ENCODE measurements around the gene CHD6. TPM values are rescaled to one million over a fixed set of nuclear protein-coding genes. Genes with fewer than 3 reads are reported as not detected.

Gene CHD6
- total RNA-seq, 1 experiment from 2014 or later = 80.5 TPM

GRCh38 chr20:41355598-41356203 is 262.5 kb downstream of the CHD6 start:
- POLR2A ChIA-PET = no interaction called here
- DNase-seq = no peak
- intact Hi-C loops (cut with micrococcal nuclease; ENCODE audit: unreplicated experiment) = loop anchor here (2.0 kb wide), 1 partner anchor 13 kb away; no protein-coding TSS in a partner anchor
- peaks cover 2% of the 10 kb centered on the region for H3K36me3 ChIP-seq (ENCODE audit: control insufficient read depth, insufficient read depth, low read length)
- no peaks in the 10 kb centered on the region for H3K9me3 Mint-ChIP-seq (ENCODE audit: unreplicated experiment)
- H3K27me3 Mint-ChIP-seq (ENCODE audit: insufficient read depth, unreplicated experiment) = no peaks in the 10 kb centered on the region
- no peaks in the 10 kb centered on the region for H3K27me3 ChIP-seq (replicated peaks; ENCODE audit: control insufficient read depth, insufficient read depth, low read length)
- TF ChIP-seq CTCF (IDR thresholded peaks at IDR 0.05; ENCODE audit: insufficient read depth in 1 of 2, low read depth in 1 of 2, low read length in 1 of 2, severe bottlenecking in 1 of 2, unreplicated experiment in 1 of 2) = no peak
- no peak overlapping the region for H3K27ac Mint-ChIP-seq (ENCODE audit: unreplicated experiment)
- H3K36me3 Mint-ChIP-seq (ENCODE audit: insufficient read depth, unreplicated experiment) = peaks cover under 1% of the 10 kb centered on the region
- no peaks in the 10 kb centered on the region for H3K4me1 Mint-ChIP-seq (ENCODE audit: low read depth, unreplicated experiment)
- H3K4me1 ChIP-seq = no peaks in the 10 kb centered on the region
- H3K4me3 Mint-ChIP-seq (ENCODE audit: unreplicated experiment) = no peak overlapping the region
- H3K9me3 ChIP-seq = no peaks in the 10 kb centered on the region
- H3K4me3 ChIP-seq (ENCODE audit: low read depth, low read length) = no peak overlapping the region
- no TSS peak for BruUV-seq (replicated peaks)
- CTCF ChIA-PET = no interaction called here

- no peak for DNase-seq
- ChIA-PET CTCF (no interaction called here), POLR2A (no interaction called here)
- Histone ChIP-seq H3K4me1 (no peaks in the 10 kb centered on the region), H3K4me3 (ENCODE audit: low read depth, low read length) (no peak overlapping the region), H3K9me3 (no peaks in the 10 kb centered on the region), H3K36me3 (ENCODE audit: control insufficient read depth, insufficient read depth, low read length) (peaks cover 5% of the 10 kb centered on the region), H3K27me3 (replicated peaks; ENCODE audit: control insufficient read depth, insufficient read depth, low read length) (no peaks in the 10 kb centered on the region)
- Mint-ChIP-seq H3K27me3 (ENCODE audit: insufficient read depth, unreplicated experiment) (no peaks in the 10 kb centered on the region), H3K36me3 (ENCODE audit: insufficient read depth, unreplicated experiment) (peaks cover 5% of the 10 kb centered on the region), H3K4me1 (ENCODE audit: low read depth, unreplicated experiment) (no peaks in the 10 kb centered on the region), H3K4me3 (ENCODE audit: unreplicated experiment) (no peak overlapping the region), H3K27ac (ENCODE audit: unreplicated experiment) (no peak overlapping the region), H3K9me3 (ENCODE audit: unreplicated experiment) (no peaks in the 10 kb centered on the region)
- intact Hi-C loops (cut with micrococcal nuclease; ENCODE audit: unreplicated experiment) = no loop called here
- BruUV-seq (replicated peaks) = no TSS peak
- no peak for TF ChIP-seq CTCF (IDR thresholded peaks at IDR 0.05; ENCODE audit: insufficient read depth in 1 of 2, low read depth in 1 of 2, low read length in 1 of 2, severe bottlenecking in 1 of 2, unreplicated experiment in 1 of 2)
These were observed 263.0 kb downstream of the CHD6 start for GRCh38 chr20:41355192-41355591.

GRCh38 chr20:41353530-41353929 is 264.6 kb downstream of the CHD6 start:
- no peak overlapping the region for H3K4me3 Mint-ChIP-seq (ENCODE audit: unreplicated experiment)
- Histone ChIP-seq H3K9me3 (no peaks in the 10 kb centered on the region), H3K4me3 (ENCODE audit: low read depth, low read length) (no peak overlapping the region), H3K36me3 (ENCODE audit: control insufficient read depth, insufficient read depth, low read length) (peaks cover 5% of the 10 kb centered on the region), H3K4me1 (no peaks in the 10 kb centered on the region), H3K27me3 (replicated peaks; ENCODE audit: control insufficient read depth, insufficient read depth, low read length) (no peaks in the 10 kb centered on the region)
- no peaks in the 10 kb centered on the region for H3K9me3 Mint-ChIP-seq (ENCODE audit: unreplicated experiment)
- no TSS peak for BruUV-seq (replicated peaks)
- no peak for DNase-seq
- peaks cover 6% of the 10 kb centered on the region for H3K36me3 Mint-ChIP-seq (ENCODE audit: insufficient read depth, unreplicated experiment)
- H3K27me3 Mint-ChIP-seq (ENCODE audit: insufficient read depth, unreplicated experiment) = no peaks in the 10 kb centered on the region
- ChIA-PET POLR2A (interaction anchor here (0.6 kb wide), 1 partner anchor 13 kb away, joined by 8 read pairs; no protein-coding TSS in a partner anchor), CTCF (interaction anchor here (0.6 to 1.9 kb wide), 3 partner anchors 13 to 160 kb away, joined by 3 to 9 read pairs (median 5); partner anchors contain the start of gene LPIN3)
- no peak overlapping the region for H3K27ac Mint-ChIP-seq (ENCODE audit: unreplicated experiment)
- intact Hi-C loops (cut with micrococcal nuclease; ENCODE audit: unreplicated experiment) = no loop called here
- no peak for TF ChIP-seq CTCF (IDR thresholded peaks at IDR 0.05; ENCODE audit: insufficient read depth in 1 of 2, low read depth in 1 of 2, low read length in 1 of 2, severe bottlenecking in 1 of 2, unreplicated experiment in 1 of 2)
- H3K4me1 Mint-ChIP-seq (ENCODE audit: low read depth, unreplicated experiment) = no peaks in the 10 kb centered on the region
